ENCODE data around the gene UQCRC2. TPM values are rescaled to one million over a fixed set of nuclear protein-coding genes. Genes with fewer than 3 reads are reported as not detected.

Gene UQCRC2
- polyA plus RNA-seq, 1 donor from 2014 or later = 484 TPM

DNA sequence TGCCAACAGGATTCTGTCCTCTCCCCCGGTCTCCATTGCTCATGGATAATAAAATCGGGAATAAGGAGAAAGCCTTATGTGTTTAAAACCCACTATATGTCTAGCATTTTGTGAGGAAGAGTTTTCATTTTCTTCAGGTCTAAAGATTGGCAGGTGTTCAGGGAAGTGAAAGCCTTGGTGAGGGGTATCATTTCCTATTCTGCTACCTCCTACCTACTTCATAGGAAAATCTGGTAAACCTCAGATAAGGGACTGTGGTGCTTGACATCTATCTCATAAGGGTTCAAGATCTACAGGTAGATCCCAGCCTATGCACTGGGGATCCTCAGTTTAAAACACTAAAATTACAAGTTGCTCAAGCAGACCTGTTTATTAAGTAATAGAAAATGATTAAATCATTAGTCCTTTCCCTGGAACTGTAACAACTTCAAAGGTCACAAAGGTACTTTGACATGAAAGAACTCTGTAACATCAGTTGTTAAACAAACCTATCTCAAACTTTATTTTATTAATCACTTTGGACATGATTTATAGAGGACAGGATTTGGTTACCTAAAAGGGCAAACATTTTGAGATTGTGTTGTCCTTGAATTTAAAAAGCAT, 61.2 kb downstream of the UQCRC2 start:
- no peaks in the 10 kb centered on the region for H3K9me3 ChIP-seq (ENCODE audit: low read length)
- H3K4me2 ChIP-seq (ENCODE audit: low read length) = no peak overlapping the region
- H3K27ac ChIP-seq (ENCODE audit: low read length) = no peak overlapping the region
- peaks cover 8% of the 10 kb centered on the region for H3K79me2 ChIP-seq (replicated peaks; ENCODE audit: insufficient read depth, low read length)
- no peaks in the 10 kb centered on the region for H3K27me3 ChIP-seq (ENCODE audit: insufficient read depth, low read depth, low read length)
- H3K9ac ChIP-seq (ENCODE audit: low read length) = no peak overlapping the region
- no peak overlapping the region for H2AFZ ChIP-seq (ENCODE audit: low read depth, low read length)
- no peaks in the 10 kb centered on the region for H3F3A ChIP-seq (ENCODE audit: insufficient read depth, low read length, poor library complexity, severe bottlenecking)
- no peaks in the 10 kb centered on the region for H4K20me1 ChIP-seq (ENCODE audit: insufficient read depth)
- H3K4me3 ChIP-seq (ENCODE audit: low read length) = no peak overlapping the region
- TF ChIP-seq MXI1 (conservative IDR thresholded peaks at IDR 0.05; ENCODE audit: poor library complexity, severe bottlenecking) (no peak), RAD21 (conservative IDR thresholded peaks at IDR 0.05) (no peak), POLR2AphosphoS5 (IDR thresholded peaks at IDR 0.05) (no peak), TAF1 (IDR thresholded peaks at IDR 0.05; ENCODE audit: low read depth) (no peak)
- TF ChIP-seq, protein P1, sequence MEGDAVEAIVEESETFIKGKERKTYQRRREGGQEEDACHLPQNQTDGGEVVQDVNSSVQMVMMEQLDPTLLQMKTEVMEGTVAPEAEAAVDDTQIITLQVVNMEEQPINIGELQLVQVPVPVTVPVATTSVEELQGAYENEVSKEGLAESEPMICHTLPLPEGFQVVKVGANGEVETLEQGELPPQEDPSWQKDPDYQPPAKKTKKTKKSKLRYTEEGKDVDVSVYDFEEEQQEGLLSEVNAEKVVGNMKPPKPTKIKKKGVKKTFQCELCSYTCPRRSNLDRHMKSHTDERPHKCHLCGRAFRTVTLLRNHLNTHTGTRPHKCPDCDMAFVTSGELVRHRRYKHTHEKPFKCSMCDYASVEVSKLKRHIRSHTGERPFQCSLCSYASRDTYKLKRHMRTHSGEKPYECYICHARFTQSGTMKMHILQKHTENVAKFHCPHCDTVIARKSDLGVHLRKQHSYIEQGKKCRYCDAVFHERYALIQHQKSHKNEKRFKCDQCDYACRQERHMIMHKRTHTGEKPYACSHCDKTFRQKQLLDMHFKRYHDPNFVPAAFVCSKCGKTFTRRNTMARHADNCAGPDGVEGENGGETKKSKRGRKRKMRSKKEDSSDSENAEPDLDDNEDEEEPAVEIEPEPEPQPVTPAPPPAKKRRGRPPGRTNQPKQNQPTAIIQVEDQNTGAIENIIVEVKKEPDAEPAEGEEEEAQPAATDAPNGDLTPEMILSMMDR (IDR thresholded peaks at IDR 0.05; ENCODE audit: poor library complexity, severe bottlenecking) = no peak
- no peaks in the 10 kb centered on the region for H3K9me2 ChIP-seq (ENCODE audit: insufficient read depth, low read length)
- H3K36me3 ChIP-seq (ENCODE audit: insufficient read depth, low read length) = no peaks in the 10 kb centered on the region

DNA sequence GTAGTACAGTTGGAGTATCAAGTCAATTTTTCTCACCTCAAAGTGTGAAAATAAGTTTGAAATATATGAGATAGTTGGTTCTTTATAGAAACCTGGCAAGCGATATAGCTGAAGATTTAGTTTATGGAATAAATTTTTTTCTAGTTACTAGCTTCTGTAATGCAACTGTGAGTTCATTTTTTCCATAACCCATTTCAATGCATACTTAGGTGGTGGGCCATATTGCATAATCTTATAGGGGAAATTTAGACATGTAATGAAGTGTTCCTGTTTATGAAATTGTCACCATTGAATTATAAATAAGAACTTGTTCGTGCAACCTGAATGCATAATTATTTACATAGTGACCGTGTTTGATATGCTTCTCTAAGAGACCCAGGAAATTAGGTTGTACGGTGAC, 63.8 kb downstream of the UQCRC2 start:
- Histone ChIP-seq H3K4me3 (ENCODE audit: low read length) (no peak overlapping the region), H2AFZ (ENCODE audit: low read depth, low read length) (no peak overlapping the region), H3K27ac (ENCODE audit: low read length) (no peak overlapping the region), H3K9me2 (ENCODE audit: insufficient read depth, low read length) (no peaks in the 10 kb centered on the region), H3K4me2 (ENCODE audit: low read length) (no peak overlapping the region), H3F3A (ENCODE audit: insufficient read depth, low read length, poor library complexity, severe bottlenecking) (no peaks in the 10 kb centered on the region), H3K9me3 (ENCODE audit: low read length) (no peaks in the 10 kb centered on the region), H3K9ac (ENCODE audit: low read length) (no peak overlapping the region), H4K20me1 (ENCODE audit: insufficient read depth) (no peaks in the 10 kb centered on the region), H3K36me3 (ENCODE audit: insufficient read depth, low read length) (no peaks in the 10 kb centered on the region), H3K79me2 (replicated peaks; ENCODE audit: insufficient read depth, low read length) (peaks cover 4% of the 10 kb centered on the region), H3K27me3 (ENCODE audit: insufficient read depth, low read depth, low read length) (no peaks in the 10 kb centered on the region)
- no peak for TF ChIP-seq EP300 (conservative IDR thresholded peaks at IDR 0.05; ENCODE audit: poor library complexity, severe bottlenecking)
- TF ChIP-seq SMC3 (conservative IDR thresholded peaks at IDR 0.05; ENCODE audit: poor library complexity) = no peak

DNA sequence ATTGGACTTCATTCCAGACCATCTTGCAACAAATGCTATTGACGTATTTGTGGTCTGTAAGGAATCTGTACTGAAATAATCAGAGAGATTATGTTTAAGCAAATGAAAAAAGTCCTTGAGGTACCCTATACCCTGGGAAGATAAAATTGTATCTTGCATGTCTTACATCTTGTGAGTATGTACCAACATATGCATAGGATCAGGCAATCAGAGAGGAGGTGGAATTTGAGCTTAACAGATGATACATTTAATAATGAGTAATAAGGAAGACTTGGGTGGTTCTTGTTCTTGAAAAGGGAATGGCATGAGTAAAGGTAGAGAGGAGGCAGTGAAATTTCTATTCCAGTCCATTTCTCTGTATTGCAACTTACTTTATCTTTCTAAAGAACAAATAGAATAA, 65.4 kb downstream of the UQCRC2 start:
- Histone ChIP-seq H3F3A (ENCODE audit: insufficient read depth, low read length, poor library complexity, severe bottlenecking) (no peaks in the 10 kb centered on the region), H3K9me2 (ENCODE audit: insufficient read depth, low read length) (no peaks in the 10 kb centered on the region), H4K20me1 (ENCODE audit: insufficient read depth) (no peaks in the 10 kb centered on the region), H3K79me2 (replicated peaks; ENCODE audit: insufficient read depth, low read length) (peaks cover 4% of the 10 kb centered on the region), H3K9me3 (ENCODE audit: low read length) (no peaks in the 10 kb centered on the region), H3K9ac (ENCODE audit: low read length) (no peak overlapping the region), H3K4me3 (ENCODE audit: low read length) (no peak overlapping the region), H3K27ac (ENCODE audit: low read length) (no peak overlapping the region), H3K27me3 (ENCODE audit: insufficient read depth, low read depth, low read length) (no peaks in the 10 kb centered on the region), H3K4me2 (ENCODE audit: low read length) (no peak overlapping the region), H3K36me3 (ENCODE audit: insufficient read depth, low read length) (no peaks in the 10 kb centered on the region), H2AFZ (ENCODE audit: low read depth, low read length) (no peak overlapping the region)
- TF ChIP-seq MXI1 (conservative IDR thresholded peaks at IDR 0.05; ENCODE audit: poor library complexity, severe bottlenecking) (no peak), SMC3 (conservative IDR thresholded peaks at IDR 0.05; ENCODE audit: poor library complexity) (no peak), EZH2 (IDR thresholded peaks at IDR 0.05; ENCODE audit: borderline replicate concordance, insufficient read depth, low read length, poor library complexity, severe bottlenecking) (no peak), RAD21 (conservative IDR thresholded peaks at IDR 0.05) (no peak)
- TF ChIP-seq, protein P1 (IDR thresholded peaks at IDR 0.05; ENCODE audit: poor library complexity, severe bottlenecking) = no peak

Measured in neural cell (in vitro differentiated cells).